HCT116 (cell line): ENCODE results near the gene TBC1D8. TPM values are rescaled to one million over a fixed set of nuclear protein-coding genes. Genes with fewer than 3 reads are reported as not detected.

Experiments
- ATAC-seq: fragments of 200-7000 bp; cut with Tn5 transposase; 2 replicates; pipeline ENCODE4 v1.9.1; 2020; ENCODE audit warnings: mild to moderate bottlenecking, moderate library complexity
- BruUV-seq: library from RNA; stranded (reverse); fragments of 400-500 nt; replicated peaks from 2 replicates; lab custom pipeline; 2021; lab: Mats Ljungman, UMichigan
- CTCF ChIA-PET: fragments of 300-600 bp; sonication (Branson Sonifier 250); formaldehyde crosslinking; loops from one replicate; lab custom pipeline; 2021; ENCODE audit warnings: antibody characterized with exemption; lab: Charles Lee
- POLR2A ChIA-PET: fragments of 300-600, 350-600 bp; sonication (Branson Sonifier 250); formaldehyde crosslinking; loops from one replicate; lab custom pipeline; 2021; ENCODE audit warnings: antibody characterized with exemption; lab: Charles Lee
- RAD21 ChIA-PET, 2 experiments: fragments of 300-600 bp; sonication (Branson Sonifier 250); formaldehyde crosslinking; loops; one replicate each; lab custom pipeline; 2023; ENCODE audit warnings: low total read pairs in 2 of 2; ENCODE audit not compliant: uncharacterized antibody in 2 of 2, unreplicated experiment in 2 of 2, low non-redundant PET in 1 of 2; lab: Charles Lee
- DNase-seq: peaks from one replicate; pipeline ENCODE4 v3.0.0-alpha.2; 2010; ENCODE audit warnings: low read depth, low spot score
- H2AFZ ChIP-seq: fragments of 200-600 bp; shearing (Covaris generic), sonication (generic); 2 replicates; pipeline ENCODE4 v1.6.1; 2017; ENCODE audit warnings: low read depth, mixed run types, mixed read lengths, antibody characterized with exemption, low read length; ENCODE audit not compliant: poor library complexity, severe bottlenecking
- H3K27ac ChIP-seq: 2 replicates; pipeline ENCODE4 v1.5.1; 2012; ENCODE audit warnings: low read depth, low read length
- H3K27me3 ChIP-seq: fragments of 200-600 bp; sonication (generic); 2 replicates; pipeline ENCODE4 v1.6.1; 2016; ENCODE audit warnings: mixed run types, low read length, mixed read lengths; ENCODE audit not compliant: insufficient read depth
- H3K36me3 ChIP-seq, 2 experiments: fragments of 200-500 bp in 1 of 2; fragments of 200-600 bp in 1 of 2; sonication (Bioruptor generic) in 1 of 2; sonication (generic) in 1 of 2; 2 replicates each; pipeline versions ENCODE4 v1.5.1 to v1.6.1; 2014 to 2016; ENCODE audit warnings: low read length in 2 of 2, inconsistent platforms in 1 of 2, mixed read lengths in 1 of 2, mixed run types in 1 of 2; ENCODE audit not compliant: insufficient read depth in 2 of 2, control insufficient read depth in 1 of 2
- H3K4me1 ChIP-seq, 2 experiments: fragments of 200-600 bp in 1 of 2; sonication (generic) in 1 of 2; 2 replicates each; pipeline versions ENCODE4 v1.5.1 to v1.6.1; 2012 to 2017; ENCODE audit warnings: low read length in 2 of 2, inconsistent platforms in 1 of 2, mild to moderate bottlenecking in 1 of 2, mixed read lengths in 1 of 2, mixed run types in 1 of 2, moderate library complexity in 1 of 2; ENCODE audit not compliant: insufficient read depth in 2 of 2, control insufficient read depth in 1 of 2
- H3K4me2 ChIP-seq: fragments of 200-600 bp; sonication (generic); 2 replicates; pipeline ENCODE4 v1.6.1; 2017; ENCODE audit warnings: mixed run types, low read length, mixed read lengths
- H3K4me3 ChIP-seq, 2 experiments: fragments of 200-600 bp in 1 of 2; sonication (generic) in 1 of 2; replicated peaks in 1 of 2; 2 replicates each; pipeline ENCODE4 v1.5.1; 2011 to 2016; ENCODE audit warnings: low read length in 2 of 2, control low read depth in 1 of 2, low read depth in 1 of 2, mild to moderate bottlenecking in 1 of 2, mixed read lengths in 1 of 2, mixed run types in 1 of 2
- H3K79me2 ChIP-seq: fragments of 200-600 bp; sonication (generic); 2 replicates; pipeline ENCODE4 v1.6.1; 2017; ENCODE audit warnings: mild to moderate bottlenecking, mixed run types, low read length, moderate library complexity, mixed read lengths; ENCODE audit not compliant: insufficient read depth
- H3K9ac ChIP-seq: fragments of 200-600 bp; sonication (generic); 2 replicates; pipeline ENCODE4 v1.6.1; 2016; ENCODE audit warnings: low read length, mixed read lengths
- H3K9me2 ChIP-seq: fragments of 200-600 bp; sonication (generic), shearing (Covaris generic); 2 replicates; pipeline ENCODE4 v1.6.1; 2017; ENCODE audit warnings: mixed run types, mild to moderate bottlenecking, moderate library complexity; ENCODE audit not compliant: insufficient read depth
- H3K9me3 ChIP-seq, 2 experiments: fragments of 200-500 bp in 1 of 2; fragments of 200-600 bp in 1 of 2; sonication (Bioruptor generic) in 1 of 2; sonication (generic) in 1 of 2; 2 replicates each; pipeline ENCODE4 v1.6.1; 2014 to 2017; ENCODE audit warnings: low read length in 2 of 2, mixed read lengths in 2 of 2, inconsistent platforms in 1 of 2, low read depth in 1 of 2, mild to moderate bottlenecking in 1 of 2, mixed run types in 1 of 2, moderate library complexity in 1 of 2; ENCODE audit not compliant: control insufficient read depth in 1 of 2, insufficient read depth in 1 of 2
- H4K20me1 ChIP-seq: fragments of 200-600 bp; sonication (generic), shearing (Covaris generic); 2 replicates; pipeline ENCODE4 v1.6.1; 2017; ENCODE audit warnings: mixed run types, mild to moderate bottlenecking, moderate library complexity; ENCODE audit not compliant: insufficient read depth
- EGR1 ChIP-seq: IDR thresholded peaks from 2 replicates; pipeline ENCODE4 v1.6.1; 2012; ENCODE audit warnings: low read depth
- ELF1 ChIP-seq: IDR thresholded peaks from 2 replicates; pipeline ENCODE4 v1.6.1; 2012; ENCODE audit warnings: low read depth, borderline replicate concordance
- YY1 ChIP-seq: IDR thresholded peaks from 2 replicates; pipeline ENCODE4 v1.6.1; 2011; ENCODE audit warnings: low read length, low read depth, moderate library complexity, mild to moderate bottlenecking; ENCODE audit not compliant: insufficient replicate concordance; ENCODE audit errors: extremely low read depth
- intact Hi-C: fragments of 100-400 bp; cut with micrococcal nuclease; formaldehyde crosslinking; loops from 2 replicates; pipeline ENCODE4 v1.10.0; 2022
- total RNA-seq: library from RNA; stranded (reverse); gene quantifications from one replicate; pipeline ENCODE4 v1.2.1, GENCODE V29; 2021; ENCODE audit not compliant: unreplicated experiment
- TF ChIP-seq, protein P1 (sequence below): IDR thresholded peaks from 2 replicates; pipeline ENCODE4 v1.6.1; 2012
- TF ChIP-seq, protein P2 (sequence below): IDR thresholded peaks from 2 replicates; pipeline ENCODE4 v1.6.1; 2012; ENCODE audit warnings: low read depth
- TF ChIP-seq, protein P3 (sequence below): IDR thresholded peaks from 2 replicates; pipeline ENCODE4 v1.6.1; 2012

TBC1D8 gene
- total RNA-seq, 1 experiment from 2014 or later, result 44.0 TPM

DNA sequence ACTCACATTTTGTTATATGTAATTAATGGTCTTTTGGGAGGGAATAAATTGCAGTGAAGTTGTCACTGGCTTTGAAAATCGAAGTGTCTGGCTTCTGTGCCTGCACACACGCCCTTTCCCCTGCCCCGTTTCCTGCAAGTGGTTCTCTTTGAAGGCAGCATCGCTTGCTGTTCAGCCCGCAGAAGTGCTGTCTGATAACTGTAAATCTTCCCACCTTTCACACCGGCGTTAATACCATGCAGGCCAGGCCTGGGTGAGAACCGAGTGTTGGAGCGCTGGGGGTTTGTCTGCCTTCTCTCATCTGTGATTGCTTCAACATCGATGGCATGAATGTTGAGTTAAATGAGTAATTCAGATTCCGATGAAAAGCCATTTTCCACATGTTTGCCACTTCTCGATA lies 187.0 kb downstream of the TBC1D8 start:
- ChIA-PET CTCF (no interaction called here), POLR2A (no interaction called here)
- H3K9me2 ChIP-seq, result no peaks in the 10 kb centered on the region
- H3K4me2 ChIP-seq, result no peak overlapping the region
- H4K20me1 ChIP-seq, result no peaks in the 10 kb centered on the region
- no peaks in the 10 kb centered on the region for H3K36me3 ChIP-seq
- intact Hi-C loops, result no loop called here
- ATAC-seq, result no peak
- no peaks in the 10 kb centered on the region for H3K4me1 ChIP-seq
- TF ChIP-seq YY1 (no peak), ELF1 (no peak), EGR1 (no peak)
- TF ChIP-seq, protein P1, sequence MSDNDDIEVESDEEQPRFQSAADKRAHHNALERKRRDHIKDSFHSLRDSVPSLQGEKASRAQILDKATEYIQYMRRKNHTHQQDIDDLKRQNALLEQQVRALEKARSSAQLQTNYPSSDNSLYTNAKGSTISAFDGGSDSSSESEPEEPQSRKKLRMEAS, result no peak
- TF ChIP-seq, protein P2, sequence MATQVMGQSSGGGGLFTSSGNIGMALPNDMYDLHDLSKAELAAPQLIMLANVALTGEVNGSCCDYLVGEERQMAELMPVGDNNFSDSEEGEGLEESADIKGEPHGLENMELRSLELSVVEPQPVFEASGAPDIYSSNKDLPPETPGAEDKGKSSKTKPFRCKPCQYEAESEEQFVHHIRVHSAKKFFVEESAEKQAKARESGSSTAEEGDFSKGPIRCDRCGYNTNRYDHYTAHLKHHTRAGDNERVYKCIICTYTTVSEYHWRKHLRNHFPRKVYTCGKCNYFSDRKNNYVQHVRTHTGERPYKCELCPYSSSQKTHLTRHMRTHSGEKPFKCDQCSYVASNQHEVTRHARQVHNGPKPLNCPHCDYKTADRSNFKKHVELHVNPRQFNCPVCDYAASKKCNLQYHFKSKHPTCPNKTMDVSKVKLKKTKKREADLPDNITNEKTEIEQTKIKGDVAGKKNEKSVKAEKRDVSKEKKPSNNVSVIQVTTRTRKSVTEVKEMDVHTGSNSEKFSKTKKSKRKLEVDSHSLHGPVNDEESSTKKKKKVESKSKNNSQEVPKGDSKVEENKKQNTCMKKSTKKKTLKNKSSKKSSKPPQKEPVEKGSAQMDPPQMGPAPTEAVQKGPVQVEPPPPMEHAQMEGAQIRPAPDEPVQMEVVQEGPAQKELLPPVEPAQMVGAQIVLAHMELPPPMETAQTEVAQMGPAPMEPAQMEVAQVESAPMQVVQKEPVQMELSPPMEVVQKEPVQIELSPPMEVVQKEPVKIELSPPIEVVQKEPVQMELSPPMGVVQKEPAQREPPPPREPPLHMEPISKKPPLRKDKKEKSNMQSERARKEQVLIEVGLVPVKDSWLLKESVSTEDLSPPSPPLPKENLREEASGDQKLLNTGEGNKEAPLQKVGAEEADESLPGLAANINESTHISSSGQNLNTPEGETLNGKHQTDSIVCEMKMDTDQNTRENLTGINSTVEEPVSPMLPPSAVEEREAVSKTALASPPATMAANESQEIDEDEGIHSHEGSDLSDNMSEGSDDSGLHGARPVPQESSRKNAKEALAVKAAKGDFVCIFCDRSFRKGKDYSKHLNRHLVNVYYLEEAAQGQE, result no peak
- TF ChIP-seq, protein P3, sequence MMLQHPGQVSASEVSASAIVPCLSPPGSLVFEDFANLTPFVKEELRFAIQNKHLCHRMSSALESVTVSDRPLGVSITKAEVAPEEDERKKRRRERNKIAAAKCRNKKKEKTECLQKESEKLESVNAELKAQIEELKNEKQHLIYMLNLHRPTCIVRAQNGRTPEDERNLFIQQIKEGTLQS, result no peak
- TF ChIP-seq, all 23 proteins: peak for 0
- Histone ChIP-seq H3K4me3 (no peak overlapping the region), H3K9me3 (no peaks in the 10 kb centered on the region), H2AFZ (no peak overlapping the region), H3K79me2 (no peaks in the 10 kb centered on the region), H3K9ac (no peak overlapping the region), H3K27me3 (no peaks in the 10 kb centered on the region), H3K27ac (no peak overlapping the region)
- RAD21 ChIA-PET, result no interaction called here
- BruUV-seq, result no TSS peak
- DNase-seq, result no peak
